ENCODE measurements around the gene PCDHA11. TPM values are rescaled to one million over a fixed set of nuclear protein-coding genes. Genes with fewer than 3 reads are reported as not detected.

PCDHA11 gene
- total and polyA plus RNA-seq, 2 experiments from 2014 or later: 11.6 to 26.5 TPM

DNA sequence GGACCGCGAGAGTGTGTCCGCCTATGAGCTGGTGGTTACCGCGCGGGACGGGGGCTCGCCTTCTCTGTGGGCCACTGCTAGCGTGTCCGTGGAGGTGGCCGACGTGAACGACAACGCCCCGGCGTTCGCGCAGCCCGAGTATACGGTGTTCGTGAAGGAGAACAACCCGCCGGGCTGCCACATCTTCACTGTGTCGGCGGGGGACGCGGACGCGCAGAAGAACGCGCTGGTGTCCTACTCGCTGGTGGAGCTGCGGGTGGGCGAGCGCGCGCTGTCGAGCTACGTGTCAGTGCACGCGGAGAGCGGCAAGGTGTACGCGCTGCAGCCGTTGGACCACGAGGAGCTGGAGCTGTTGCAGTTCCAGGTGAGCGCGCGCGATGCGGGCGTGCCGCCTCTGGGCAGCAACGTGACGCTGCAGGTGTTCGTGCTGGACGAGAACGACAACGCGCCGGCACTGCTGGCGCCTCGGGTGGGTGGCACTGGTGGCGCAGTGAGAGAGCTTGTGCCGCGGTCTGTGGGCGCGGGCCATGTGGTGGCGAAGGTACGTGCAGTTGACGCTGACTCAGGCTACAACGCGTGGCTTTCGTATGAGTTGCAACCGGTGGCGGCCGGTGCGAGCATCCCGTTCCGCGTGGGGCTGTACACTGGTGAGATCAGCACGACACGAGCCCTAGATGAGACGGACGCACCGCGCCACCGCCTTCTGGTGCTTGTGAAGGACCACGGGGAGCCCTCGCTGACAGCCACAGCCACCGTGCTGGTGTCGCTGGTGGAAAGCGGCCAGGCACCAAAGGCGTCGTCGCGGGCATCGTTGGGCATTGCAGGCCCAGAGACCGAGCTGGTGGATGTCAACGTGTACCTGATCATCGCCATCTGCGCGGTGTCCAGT lies 32.9 kb upstream of the PCDHA11 start:
- H3K36me3 Mint-ChIP-seq (ENCODE audit: low read depth): peaks cover 24% of the 10 kb centered on the region; the same call in 2 of the 3 replicates
- peaks cover 2% of the 10 kb centered on the region for H3K27me3 Mint-ChIP-seq (ENCODE audit: insufficient read depth, low read depth, poor library complexity)
- H2AFZ ChIP-seq: no peak overlapping the region
- DNase-seq (ENCODE audit: low spot score) (no peak), ATAC-seq (no peak)
- H3F3A ChIP-seq (replicated peaks; ENCODE audit: low read depth): no peaks in the 10 kb centered on the region
- no peaks in the 10 kb centered on the region for H3K79me2 ChIP-seq (replicated peaks; ENCODE audit: insufficient read depth)
- H3K4me1 ChIP-seq (ENCODE audit: insufficient read depth): no peaks in the 10 kb centered on the region
- H3K4me1 Mint-ChIP-seq: no peaks in the 10 kb centered on the region
- H3K27ac Mint-ChIP-seq: no peak overlapping the region
- no peaks in the 10 kb centered on the region; the same call in 1 of the 2 replicates for H4K20me1 ChIP-seq (replicated peaks; ENCODE audit: insufficient read depth)
- H3K4me2 ChIP-seq: no peak overlapping the region
- TF ChIP-seq ZNF114 (CRISPR knock-in tag; IDR thresholded peaks at IDR 0.05) (no peak), EZH2phosphoT487 (IDR thresholded peaks at IDR 0.05; ENCODE audit: unreplicated experiment) (no peak), STAT1 (IDR thresholded peaks at IDR 0.05; ENCODE audit: unreplicated experiment) (no peak), ZNF462 (CRISPR knock-in tag; IDR thresholded peaks at IDR 0.05) (no peak), JUNB (IDR thresholded peaks at IDR 0.05; ENCODE audit: unreplicated experiment) (no peak), CREB1 (CRISPR knock-in tag; IDR thresholded peaks at IDR 0.05; ENCODE audit: low read depth) (no peak)
- TF ChIP-seq, protein P1, sequence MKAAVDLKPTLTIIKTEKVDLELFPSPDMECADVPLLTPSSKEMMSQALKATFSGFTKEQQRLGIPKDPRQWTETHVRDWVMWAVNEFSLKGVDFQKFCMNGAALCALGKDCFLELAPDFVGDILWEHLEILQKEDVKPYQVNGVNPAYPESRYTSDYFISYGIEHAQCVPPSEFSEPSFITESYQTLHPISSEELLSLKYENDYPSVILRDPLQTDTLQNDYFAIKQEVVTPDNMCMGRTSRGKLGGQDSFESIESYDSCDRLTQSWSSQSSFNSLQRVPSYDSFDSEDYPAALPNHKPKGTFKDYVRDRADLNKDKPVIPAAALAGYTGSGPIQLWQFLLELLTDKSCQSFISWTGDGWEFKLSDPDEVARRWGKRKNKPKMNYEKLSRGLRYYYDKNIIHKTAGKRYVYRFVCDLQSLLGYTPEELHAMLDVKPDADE (IDR thresholded peaks at IDR 0.05): no peak
- no peaks in the 10 kb centered on the region for H3K9me2 ChIP-seq (ENCODE audit: insufficient read depth)
- no peak overlapping the region for H3K4me3 Mint-ChIP-seq
- H3K4me3 ChIP-seq: no peak overlapping the region
- H3K36me3 ChIP-seq (ENCODE audit: insufficient read depth): peaks cover 4% of the 10 kb centered on the region; the same call in 1 of the 2 replicates
- peaks cover 10% of the 10 kb centered on the region for H3K9me3 Mint-ChIP-seq
- no peaks in the 10 kb centered on the region for H3K27me3 ChIP-seq (ENCODE audit: insufficient read depth)
- H3K27ac ChIP-seq (ENCODE audit: low read depth): no peak overlapping the region

Data from GM23338 (cell line).